HEK293T (cell line): ENCODE data around the gene TRAM2.

Experiments used
- CTCF ChIA-PET: fragments of 350-600 bp; formaldehyde crosslinking; extraction: SDS; loops from one replicate; lab custom pipeline; 2021; ENCODE audit warnings: antibody characterized with exemption, inconsistent platforms; lab: Yijun Ruan, JAX
- POLR2A ChIA-PET: fragments of 350-600 bp; formaldehyde crosslinking; extraction: SDS; loops from one replicate; lab custom pipeline; 2020; ENCODE audit warnings: antibody characterized with exemption, inconsistent platforms; lab: Yijun Ruan, JAX
- DNase-seq: peaks from one replicate; pipeline ENCODE4 v3.0.0; 2012; ENCODE audit warnings: mixed read lengths; ENCODE audit errors: extremely low spot score
- ARNT ChIP-seq: fragments of 450-650 bp; IDR thresholded peaks from 2 replicates; pipeline ENCODE4 v1.6.1; 2017; ENCODE audit warnings: mild to moderate bottlenecking
- BHLHE40 ChIP-seq: fragments of 450-650 bp; IDR thresholded peaks from 2 replicates; pipeline ENCODE4 v1.6.1; 2016; ENCODE audit warnings: mild to moderate bottlenecking, moderate library complexity, borderline replicate concordance
- CTBP1 ChIP-seq: fragments of 450-650 bp; IDR thresholded peaks from 2 replicates; pipeline ENCODE4 v1.6.1; 2016; ENCODE audit warnings: borderline replicate concordance
- ELF4 ChIP-seq: fragments of 450-650 bp; IDR thresholded peaks from 2 replicates; pipeline ENCODE4 v1.6.1; 2017; ENCODE audit warnings: antibody characterized with exemption
- FOXA1 ChIP-seq: fragments of 450-650 bp; IDR thresholded peaks from 2 replicates; pipeline ENCODE4 v1.6.1; 2016; ENCODE audit warnings: mild to moderate bottlenecking
- FOXK2 ChIP-seq: fragments of 450-650 bp; IDR thresholded peaks from 2 replicates; pipeline ENCODE4 v1.6.1; 2016; ENCODE audit warnings: mild to moderate bottlenecking
- FOXM1 ChIP-seq: fragments of 450-650 bp; IDR thresholded peaks from 2 replicates; pipeline ENCODE4 v1.6.1; 2017; ENCODE audit warnings: mild to moderate bottlenecking, borderline replicate concordance
- HDGF ChIP-seq: fragments of 450-650 bp; IDR thresholded peaks from 2 replicates; pipeline ENCODE4 v1.6.1; 2017; ENCODE audit warnings: antibody characterized with exemption, borderline replicate concordance
- L3MBTL2 ChIP-seq: fragments of 450-650 bp; conservative IDR thresholded peaks from 2 replicates; pipeline ENCODE4 v1.6.1; 2016; ENCODE audit warnings: mild to moderate bottlenecking
- LEF1 ChIP-seq: fragments of 450-650 bp; IDR thresholded peaks from 2 replicates; pipeline ENCODE4 v1.6.1; 2017; ENCODE audit warnings: mild to moderate bottlenecking, borderline replicate concordance
- NFRKB ChIP-seq: fragments of 450-650 bp; IDR thresholded peaks from 2 replicates; pipeline ENCODE4 v1.6.1; 2016; ENCODE audit warnings: mild to moderate bottlenecking, moderate library complexity
- SP1 ChIP-seq: fragments of 450-650 bp; IDR thresholded peaks from 2 replicates; pipeline ENCODE4 v1.6.1; 2017
- SUZ12 ChIP-seq: fragments of 450-650 bp; IDR thresholded peaks from 2 replicates; pipeline ENCODE4 v1.6.1; 2016; ENCODE audit warnings: mild to moderate bottlenecking
- TARDBP ChIP-seq: fragments of 450-650 bp; IDR thresholded peaks from 2 replicates; pipeline ENCODE4 v1.6.1; 2016
- ZNF384 ChIP-seq: fragments of 450-650 bp; IDR thresholded peaks from 2 replicates; pipeline ENCODE4 v1.6.1; 2016
- TF ChIP-seq, protein P1 (sequence below): fragments of 450-650 bp; IDR thresholded peaks from 2 replicates; pipeline ENCODE4 v1.6.1; 2016

Gene TRAM2

GRCh38 chr6:52537001-52537753, 39.7 kb downstream of the TRAM2 start:
- POLR2A ChIA-PET, result interaction anchor here (1.4 kb wide), 1 partner anchor 12 kb away, joined by 5 read pairs; no protein-coding TSS in a partner anchor
- CTCF ChIA-PET, result interaction anchor here (0.7 kb wide), 2 partner anchors 34 to 41 kb away, joined by 3 read pairs; no protein-coding TSS in a partner anchor
- DNase-seq, result no peak
- TF ChIP-seq TARDBP (no peak), FOXK2 (no peak)

DNA sequence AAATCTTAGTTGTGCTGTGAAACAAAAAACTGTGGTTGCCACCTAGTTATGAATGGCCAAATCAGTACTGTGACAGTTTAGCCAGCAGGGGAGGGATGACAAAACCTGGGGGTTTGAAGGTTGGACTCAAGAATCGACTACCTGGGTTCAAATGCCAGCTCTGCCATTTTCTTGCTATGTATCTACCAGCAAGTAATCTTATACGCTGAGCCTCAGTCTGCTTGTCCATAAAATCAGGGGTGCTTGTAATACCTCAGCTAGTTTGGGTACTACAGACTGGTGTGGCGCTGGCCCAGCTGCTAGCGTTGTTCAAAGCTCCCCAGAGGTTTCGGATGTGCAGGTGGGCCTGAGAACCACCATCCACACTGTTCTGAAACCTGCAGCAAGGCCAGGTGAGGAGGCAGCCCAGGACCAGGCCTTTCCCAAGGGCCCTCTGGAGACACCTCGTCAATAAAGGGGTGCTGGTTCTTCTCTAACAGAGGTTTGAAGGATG, 40.4 kb downstream of the TRAM2 start:
- ChIA-PET POLR2A (interaction anchor here (1.4 kb wide), 1 partner anchor 13 kb away, joined by 5 read pairs; no protein-coding TSS in a partner anchor), CTCF (no interaction called here)
- TF ChIP-seq FOXK2 (no peak), SP1 (no peak), TARDBP (no peak), ARNT (no peak), FOXM1 (no peak), HDGF (no peak), LEF1 (no peak), CTBP1 (no peak), FOXA1 (no peak)
- TF ChIP-seq, protein P1, sequence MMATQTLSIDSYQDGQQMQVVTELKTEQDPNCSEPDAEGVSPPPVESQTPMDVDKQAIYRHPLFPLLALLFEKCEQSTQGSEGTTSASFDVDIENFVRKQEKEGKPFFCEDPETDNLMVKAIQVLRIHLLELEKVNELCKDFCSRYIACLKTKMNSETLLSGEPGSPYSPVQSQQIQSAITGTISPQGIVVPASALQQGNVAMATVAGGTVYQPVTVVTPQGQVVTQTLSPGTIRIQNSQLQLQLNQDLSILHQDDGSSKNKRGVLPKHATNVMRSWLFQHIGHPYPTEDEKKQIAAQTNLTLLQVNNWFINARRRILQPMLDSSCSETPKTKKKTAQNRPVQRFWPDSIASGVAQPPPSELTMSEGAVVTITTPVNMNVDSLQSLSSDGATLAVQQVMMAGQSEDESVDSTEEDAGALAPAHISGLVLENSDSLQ, result no peak

DNA sequence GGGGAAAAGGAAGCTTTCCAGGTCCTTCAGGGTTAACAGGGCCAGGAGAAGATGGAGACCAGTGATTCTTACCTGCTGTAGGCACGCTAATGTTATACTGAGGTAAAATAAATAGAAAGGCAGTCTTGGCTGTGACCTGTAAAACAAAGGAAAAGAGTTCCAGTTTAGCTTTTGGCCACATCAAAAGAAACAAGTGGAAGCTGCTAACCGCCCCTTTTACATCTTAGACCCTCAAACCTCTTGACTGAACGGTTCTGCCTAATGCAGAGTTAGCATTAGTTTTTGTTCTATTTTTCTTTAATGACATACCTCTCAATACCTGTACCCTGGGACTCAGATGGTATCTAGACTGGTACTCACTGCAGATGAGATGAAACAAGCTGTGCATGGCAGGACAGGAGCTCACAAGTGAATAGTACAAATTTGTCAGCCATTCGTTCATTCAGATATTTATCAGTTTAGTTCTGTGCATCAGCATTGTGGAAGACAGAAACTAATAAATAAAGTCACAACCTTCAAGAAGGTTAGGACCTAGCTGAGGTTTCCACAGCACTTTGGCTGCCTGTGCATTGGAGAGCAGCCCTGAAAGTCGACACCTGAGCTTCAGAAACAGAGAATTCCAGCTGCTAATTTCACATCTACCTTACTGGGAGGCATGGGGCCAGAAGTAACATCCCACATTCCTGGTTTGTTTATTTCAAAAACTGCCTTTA, 41.0 kb downstream of the TRAM2 start:
- POLR2A ChIA-PET, result interaction anchor here (1.4 kb wide), 1 partner anchor 13 kb away, joined by 5 read pairs; no protein-coding TSS in a partner anchor
- CTCF ChIA-PET, result no interaction called here
- no peak for DNase-seq
- TF ChIP-seq LEF1, result no peak

More for the DNA sequence above, 40.4 kb downstream of the TRAM2 start:
- DNase-seq, result no peak

GRCh38 chr6:52534966-52535390, 41.9 kb downstream of the TRAM2 start:
- TF ChIP-seq, protein P1, result no peak
- TF ChIP-seq ELF4 (no peak), ARNT (no peak), FOXA1 (no peak), L3MBTL2 (no peak), BHLHE40 (no peak), TARDBP (no peak), NFRKB (no peak), LEF1 (no peak), CTBP1 (no peak), FOXK2 (no peak), ZNF384 (no peak), FOXM1 (no peak), HDGF (no peak), SP1 (no peak), SUZ12 (no peak)
- CTCF ChIA-PET, result no interaction called here
- POLR2A ChIA-PET, result no interaction called here
- no peak for DNase-seq

DNA sequence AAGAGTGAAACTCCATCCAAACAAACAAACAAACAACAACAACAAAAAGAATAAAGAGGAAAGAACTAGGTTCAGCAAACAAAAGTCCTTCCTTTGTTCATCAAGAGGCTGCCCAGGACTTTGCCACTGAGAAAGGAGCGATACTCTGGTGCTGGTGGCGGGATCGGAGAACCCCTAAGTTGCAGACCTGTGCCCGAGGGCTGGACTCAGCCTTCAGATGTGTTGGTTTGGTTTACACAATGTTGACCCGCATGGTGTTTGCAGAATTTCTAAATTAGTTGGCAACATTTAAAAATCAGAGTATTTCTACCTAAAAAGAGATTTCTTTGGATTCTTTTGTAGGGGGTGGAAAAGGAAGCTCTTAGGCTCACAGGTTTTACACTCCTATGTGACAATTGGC, 42.5 kb downstream of the TRAM2 start:
- TF ChIP-seq ARNT (no peak), FOXK2 (no peak), BHLHE40 (no peak), LEF1 (no peak), FOXA1 (no peak), FOXM1 (no peak)
- DNase-seq, result no peak
- ChIA-PET POLR2A (no interaction called here), CTCF (no interaction called here)

DNA sequence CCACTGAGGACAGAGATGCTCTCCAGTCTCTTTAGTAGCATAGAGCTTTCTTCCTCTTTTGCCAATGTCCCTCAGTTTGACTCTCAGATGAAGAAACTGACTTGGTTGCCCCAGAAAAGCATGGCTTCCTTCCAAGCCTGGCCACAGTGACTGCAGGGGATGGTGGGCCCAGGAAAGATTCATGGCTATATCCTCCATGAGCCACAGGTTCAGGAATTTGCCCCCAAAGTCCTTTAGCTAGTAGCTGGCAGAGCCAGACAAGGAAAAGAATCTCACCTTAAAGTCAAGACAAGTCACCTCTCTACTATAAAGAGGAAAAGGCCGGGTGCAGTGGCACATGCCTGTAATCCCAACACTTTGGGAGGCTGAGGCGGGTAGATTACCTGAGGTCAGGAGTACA, 43.4 kb downstream of the TRAM2 start:
- TF ChIP-seq SP1 (no peak), HDGF (no peak), BHLHE40 (no peak), TARDBP (no peak), SUZ12 (no peak), ELF4 (no peak), FOXM1 (no peak), L3MBTL2 (no peak), CTBP1 (no peak), FOXK2 (no peak), ZNF384 (no peak), NFRKB (no peak), LEF1 (no peak), ARNT (no peak), FOXA1 (no peak)
- TF ChIP-seq, protein P1, result no peak
- no peak for DNase-seq
- POLR2A ChIA-PET, result no interaction called here
- CTCF ChIA-PET, result no interaction called here
